Subcutaneous adipose tissue (tissue), 4 donors: ENCODE data around the gene ADAMTS2. TPM values are rescaled to one million over a fixed set of nuclear protein-coding genes. Genes with fewer than 3 reads are reported as not detected.

ENCODE experiments used
- total RNA-seq, 4 donors: library from RNA; depleted of rRNA; stranded (reverse); fragments of >200 nt; gene quantifications; one replicate each; pipeline ENCODE4 v1.1.0, GENCODE V29; 2016
- TF ChIP-seq, protein P1 (sequence below): fragments of 450-650 bp; IDR thresholded peaks from one replicate; pipeline ENCODE4 v1.5.1; 2016; ENCODE audit warnings: low read depth, mild to moderate bottlenecking, control low read depth, antibody characterized with exemption, moderate library complexity

ADAMTS2 gene
- total RNA-seq, 4 donors from 2014 or later: 26.7 to 56.5 (median 46.6) TPM

- TF ChIP-seq, protein P1, sequence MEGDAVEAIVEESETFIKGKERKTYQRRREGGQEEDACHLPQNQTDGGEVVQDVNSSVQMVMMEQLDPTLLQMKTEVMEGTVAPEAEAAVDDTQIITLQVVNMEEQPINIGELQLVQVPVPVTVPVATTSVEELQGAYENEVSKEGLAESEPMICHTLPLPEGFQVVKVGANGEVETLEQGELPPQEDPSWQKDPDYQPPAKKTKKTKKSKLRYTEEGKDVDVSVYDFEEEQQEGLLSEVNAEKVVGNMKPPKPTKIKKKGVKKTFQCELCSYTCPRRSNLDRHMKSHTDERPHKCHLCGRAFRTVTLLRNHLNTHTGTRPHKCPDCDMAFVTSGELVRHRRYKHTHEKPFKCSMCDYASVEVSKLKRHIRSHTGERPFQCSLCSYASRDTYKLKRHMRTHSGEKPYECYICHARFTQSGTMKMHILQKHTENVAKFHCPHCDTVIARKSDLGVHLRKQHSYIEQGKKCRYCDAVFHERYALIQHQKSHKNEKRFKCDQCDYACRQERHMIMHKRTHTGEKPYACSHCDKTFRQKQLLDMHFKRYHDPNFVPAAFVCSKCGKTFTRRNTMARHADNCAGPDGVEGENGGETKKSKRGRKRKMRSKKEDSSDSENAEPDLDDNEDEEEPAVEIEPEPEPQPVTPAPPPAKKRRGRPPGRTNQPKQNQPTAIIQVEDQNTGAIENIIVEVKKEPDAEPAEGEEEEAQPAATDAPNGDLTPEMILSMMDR: no peak
Measured at GRCh38 chr5:179319741-179320281, 25.4 kb downstream of the ADAMTS2 start.

DNA sequence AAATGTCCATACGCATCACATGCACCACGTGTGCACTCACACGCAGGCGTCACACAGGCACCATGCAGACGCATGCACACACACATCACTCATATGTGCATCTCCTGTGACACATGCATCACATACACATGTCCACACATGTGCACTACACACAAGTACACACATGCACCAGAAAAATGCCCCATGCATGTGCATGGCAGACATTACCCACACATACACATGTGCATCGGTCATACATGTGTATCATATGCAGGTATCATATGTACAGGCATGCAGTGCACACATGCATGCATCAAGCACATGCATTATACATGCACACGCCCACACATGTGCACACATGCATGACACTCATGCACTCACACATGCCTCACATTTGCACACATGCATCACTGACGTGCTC is 26.1 kb downstream of the ADAMTS2 start:
- TF ChIP-seq, protein P1: no peak

DNA sequence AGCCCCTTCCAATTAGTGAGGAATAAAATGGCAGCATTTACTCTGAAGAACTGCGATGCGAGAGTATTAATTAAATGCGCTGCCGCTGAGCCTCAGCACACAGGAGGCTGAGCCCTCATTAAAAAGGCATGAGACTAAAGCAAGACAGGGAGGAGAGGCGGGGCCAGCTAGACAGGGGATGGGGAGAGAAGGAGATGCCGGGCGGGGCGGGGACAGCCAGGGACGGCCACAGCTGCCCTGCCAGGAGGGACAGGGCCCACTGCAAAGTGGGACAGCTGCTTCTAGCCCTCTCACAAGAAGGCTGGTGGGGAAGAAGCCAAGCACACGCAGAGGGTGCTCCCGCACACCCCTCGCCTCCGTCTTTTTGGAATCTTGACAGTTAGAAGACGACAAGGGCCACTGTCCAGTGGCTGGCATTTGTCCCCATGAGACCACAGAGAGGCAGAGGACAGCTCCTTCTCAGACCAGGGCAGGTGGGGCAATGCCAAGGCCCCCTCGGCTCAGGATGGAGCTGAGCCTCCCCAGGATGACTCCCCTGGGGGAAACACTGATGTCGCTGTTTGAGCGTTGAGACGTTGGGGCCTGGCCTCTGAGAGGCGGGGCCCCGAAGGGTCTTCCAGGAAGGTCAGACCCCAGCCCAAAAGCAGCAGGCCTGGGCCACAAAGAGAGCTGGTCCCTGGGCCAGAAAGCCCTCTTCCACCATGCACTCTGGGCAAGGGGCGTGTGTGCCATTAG is 26.9 kb downstream of the ADAMTS2 start:
- TF ChIP-seq, protein P1: no peak

GRCh38 chr5:179317411-179318220 is 27.6 kb downstream of the ADAMTS2 start:
- TF ChIP-seq, protein P1: no peak

DNA sequence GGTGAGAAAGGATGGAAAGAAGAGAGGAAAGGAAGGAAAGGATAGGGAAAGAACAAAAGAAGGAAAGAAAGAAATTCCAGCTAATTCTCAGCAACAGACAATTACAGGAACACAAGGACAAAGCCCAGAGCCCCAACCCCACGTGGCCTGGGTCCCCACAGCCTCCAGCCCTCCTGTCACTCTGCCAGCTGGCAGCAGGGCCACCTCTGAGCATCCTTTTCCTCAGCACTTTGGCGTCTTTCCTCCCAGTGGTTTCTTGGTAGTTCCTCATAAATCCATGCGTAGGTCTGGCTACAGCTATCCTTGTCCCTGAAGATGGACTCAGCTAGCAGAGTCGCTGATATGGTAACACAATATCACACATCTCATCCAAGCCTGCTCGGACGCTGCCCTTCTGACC is 28.3 kb downstream of the ADAMTS2 start:
- TF ChIP-seq, protein P1: no peak

DNA sequence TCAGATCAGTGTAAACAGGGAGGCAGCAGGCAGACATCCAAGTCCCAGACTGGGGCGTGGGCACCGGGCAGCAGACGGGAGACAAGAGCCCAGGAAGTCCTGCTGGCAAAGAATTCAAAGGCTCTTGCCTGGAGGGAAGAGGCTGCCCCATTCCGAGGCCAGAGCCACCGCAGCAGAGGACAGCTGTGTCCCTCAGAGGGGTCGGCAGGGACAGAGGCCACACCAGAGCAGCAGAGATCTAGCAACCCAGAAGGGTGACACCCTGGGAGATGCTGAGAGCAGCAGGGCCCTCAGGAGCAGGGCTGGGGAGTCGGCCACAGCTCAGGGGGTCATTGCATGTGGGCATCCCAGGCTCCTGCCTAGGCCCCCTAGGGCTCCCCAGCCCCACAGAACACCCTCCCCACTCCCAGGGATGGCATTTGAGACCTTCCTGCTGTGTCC is 29.1 kb downstream of the ADAMTS2 start:
- TF ChIP-seq, protein P1: no peak

GRCh38 chr5:179315356-179315890 is 29.8 kb downstream of the ADAMTS2 start:
- TF ChIP-seq, protein P1: no peak
